GM21423 (cell line): ENCODE measurements around the gene IDH3B.
"Not testable (repeated sequence)": the region's sequence is repeated elsewhere in the genome, so short reads cannot be mapped to it uniquely, and the experiment has no call there.

Experiments used
- ATAC-seq: cut with Tn5 transposase; IDR thresholded peaks from one replicate; pipeline ENCODE4 v1.9.1; 2021; ENCODE audit warnings: mild to moderate bottlenecking, moderate library complexity; ENCODE audit not compliant: unreplicated experiment

Gene IDH3B

GRCh38 chr20:2663887-2664719, at the start of gene IDH3B:
Gene IDH3B (minus strand): TSS chr20:2664216. CDS start chr20:2664188, 28 bp downstream.
- peak; percentile 90 for ATAC-seq

- ATAC-seq, result no peak
Observed at GRCh38 chr20:2713285-2713684, 49.3 kb upstream of the IDH3B start.

GRCh38 chr20:2709205-2709981, 45.4 kb upstream of the IDH3B start:
- no peak for ATAC-seq

GRCh38 chr20:2708665-2709064, 44.6 kb upstream of the IDH3B start:
- no peak for ATAC-seq

GRCh38 chr20:2708073-2708415, 44.0 kb upstream of the IDH3B start:
- ATAC-seq, result no peak

GRCh38 chr20:2707353-2708072, 43.5 kb upstream of the IDH3B start:
- no peak for ATAC-seq

GRCh38 chr20:2706688-2707352, 42.8 kb upstream of the IDH3B start:
- no peak for ATAC-seq

GRCh38 chr20:2705931-2706645, 42.1 kb upstream of the IDH3B start:
- ATAC-seq, result no peak

GRCh38 chr20:2703716-2704475, 39.9 kb upstream of the IDH3B start:
- no peak for ATAC-seq

- ATAC-seq, result no peak
Observed at GRCh38 chr20:2701671-2702081, 37.7 kb upstream of the IDH3B start.

- no peak for ATAC-seq
Observed at GRCh38 chr20:2700913-2701620, 37.1 kb upstream of the IDH3B start.

- ATAC-seq, result no peak
Observed at GRCh38 chr20:2699775-2700413, 35.9 kb upstream of the IDH3B start.

- ATAC-seq, result no peak
Observed at GRCh38 chr20:2698912-2699311, 34.9 kb upstream of the IDH3B start.

- ATAC-seq, result no peak
Observed at GRCh38 chr20:2698186-2698817, 34.3 kb upstream of the IDH3B start.

GRCh38 chr20:2697768-2698167, 33.8 kb upstream of the IDH3B start:
- ATAC-seq, result no peak

GRCh38 chr20:2696646-2697045, 32.6 kb upstream of the IDH3B start:
- no peak for ATAC-seq

GRCh38 chr20:2695984-2696525, 32.0 kb upstream of the IDH3B start:
- ATAC-seq, result not testable (repeated sequence)
